Right hindlimb (tissue), 1 donor: Measurements from ENCODE around the gene MAP3K20.
"Not testable (repeated sequence)": the region's sequence is repeated elsewhere in the genome, so short reads cannot be mapped to it uniquely, and the experiment has no call there.

Source experiments
- DNase-seq: peaks from one replicate; pipeline ENCODE4 v3.0.0-alpha.2; 2018

MAP3K20 gene

DNA sequence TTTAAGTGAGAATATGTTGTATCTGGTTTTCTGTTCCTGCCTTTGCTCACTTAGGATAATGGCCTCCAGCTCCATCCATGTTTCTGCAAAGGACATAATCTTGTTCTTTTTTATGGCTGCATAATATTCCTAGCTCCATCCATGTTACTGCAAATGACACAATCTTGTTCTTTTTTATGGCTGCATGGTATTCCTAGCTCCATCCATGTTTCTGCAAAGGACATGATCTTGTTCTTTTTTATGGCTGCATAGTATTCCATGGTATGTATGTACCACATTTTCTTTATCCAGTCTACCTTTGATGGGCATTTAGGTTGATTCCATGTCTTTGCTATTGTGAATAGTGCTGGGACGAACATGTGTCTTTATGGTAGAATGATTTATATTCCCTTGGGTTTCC is 87.7 kb downstream of the MAP3K20 start:
- not testable (repeated sequence) for DNase-seq

DNA sequence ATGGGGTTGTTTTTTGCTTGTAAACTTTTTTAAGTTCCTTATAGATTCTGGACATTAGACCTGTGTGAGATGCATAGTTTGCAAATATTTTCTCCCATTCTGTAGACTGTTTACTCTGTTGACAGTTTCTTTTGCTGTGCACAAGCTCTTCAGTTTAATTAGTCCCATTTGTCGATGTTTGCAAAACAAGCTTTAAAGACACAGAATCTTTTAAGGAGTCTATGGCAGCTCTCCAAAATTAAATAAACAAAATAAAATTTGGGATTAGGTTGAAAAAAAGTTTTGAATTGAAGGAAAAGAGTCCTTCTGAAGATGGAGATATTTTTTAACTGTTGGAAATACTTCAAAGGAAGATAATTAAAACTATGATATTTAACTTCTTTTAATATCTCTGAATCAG is 88.8 kb downstream of the MAP3K20 start:
- DNase-seq = no peak

DNA sequence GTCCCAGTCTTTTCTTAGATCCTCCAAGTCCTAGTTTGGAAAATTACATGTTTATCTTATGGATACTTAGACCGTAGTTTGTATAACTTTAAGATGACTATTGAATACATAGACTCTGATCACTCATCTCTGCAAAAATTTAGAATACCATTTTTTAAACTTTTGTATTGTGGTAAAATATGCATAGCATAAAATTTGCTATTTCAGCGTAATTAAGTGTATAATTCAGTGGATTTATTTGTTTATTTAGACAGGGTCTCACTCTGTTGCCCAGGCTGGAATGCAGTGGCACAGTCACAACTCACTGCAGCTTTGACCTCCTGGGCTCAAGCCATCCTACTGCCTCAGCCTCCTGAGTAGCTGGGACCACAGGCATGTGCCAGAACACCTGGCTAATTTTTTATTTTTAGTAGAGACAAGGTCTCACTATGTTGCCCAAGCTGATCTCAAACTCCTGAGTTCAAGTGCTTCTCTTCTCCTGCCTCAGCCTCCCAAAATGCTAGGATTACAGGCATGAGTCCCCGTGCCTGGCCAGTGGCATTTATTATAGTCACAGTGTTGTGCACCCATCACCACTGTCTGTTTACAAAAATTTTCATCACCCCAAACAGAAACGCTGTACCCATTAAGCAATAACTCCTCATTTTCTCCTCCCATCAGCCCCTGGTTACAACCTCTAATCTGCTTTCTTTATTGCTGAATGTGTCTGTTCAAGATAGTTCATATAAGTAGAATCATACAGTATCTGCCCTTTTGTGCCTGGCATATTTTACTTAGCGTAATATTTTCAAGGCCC is 90.0 kb downstream of the MAP3K20 start:
- no peak for DNase-seq

GRCh38 chr2:173171321-173171720 is 95.7 kb downstream of the MAP3K20 start:
- no peak for DNase-seq

GRCh38 chr2:173171924-173172643 is 96.4 kb downstream of the MAP3K20 start:
- DNase-seq = no peak

- DNase-seq = not testable (repeated sequence)
Measured at GRCh38 chr2:173174339-173174738, 98.7 kb downstream of the MAP3K20 start.

GRCh38 chr2:173175222-173175621 is 99.6 kb downstream of the MAP3K20 start:
- no peak for DNase-seq

DNA sequence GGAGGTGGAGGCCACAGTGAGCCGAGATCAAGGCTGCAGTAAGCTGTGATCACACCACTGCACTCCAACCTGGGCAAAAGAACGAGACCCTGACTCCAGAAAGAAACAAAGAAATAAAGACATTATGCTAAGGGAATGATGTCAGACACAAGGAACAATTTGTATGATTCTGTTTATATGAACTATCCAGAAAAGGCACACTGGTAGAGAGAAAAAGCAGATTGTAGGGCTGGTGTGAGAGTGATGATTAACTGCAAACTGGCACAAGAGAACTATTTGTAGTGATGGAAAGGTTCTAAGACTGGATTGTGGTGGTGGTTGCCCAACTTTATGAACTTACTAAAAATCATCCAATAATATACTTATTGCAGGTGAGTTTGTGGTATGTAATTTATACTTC is 106.3 kb downstream of the MAP3K20 start:
- no peak for DNase-seq

DNA sequence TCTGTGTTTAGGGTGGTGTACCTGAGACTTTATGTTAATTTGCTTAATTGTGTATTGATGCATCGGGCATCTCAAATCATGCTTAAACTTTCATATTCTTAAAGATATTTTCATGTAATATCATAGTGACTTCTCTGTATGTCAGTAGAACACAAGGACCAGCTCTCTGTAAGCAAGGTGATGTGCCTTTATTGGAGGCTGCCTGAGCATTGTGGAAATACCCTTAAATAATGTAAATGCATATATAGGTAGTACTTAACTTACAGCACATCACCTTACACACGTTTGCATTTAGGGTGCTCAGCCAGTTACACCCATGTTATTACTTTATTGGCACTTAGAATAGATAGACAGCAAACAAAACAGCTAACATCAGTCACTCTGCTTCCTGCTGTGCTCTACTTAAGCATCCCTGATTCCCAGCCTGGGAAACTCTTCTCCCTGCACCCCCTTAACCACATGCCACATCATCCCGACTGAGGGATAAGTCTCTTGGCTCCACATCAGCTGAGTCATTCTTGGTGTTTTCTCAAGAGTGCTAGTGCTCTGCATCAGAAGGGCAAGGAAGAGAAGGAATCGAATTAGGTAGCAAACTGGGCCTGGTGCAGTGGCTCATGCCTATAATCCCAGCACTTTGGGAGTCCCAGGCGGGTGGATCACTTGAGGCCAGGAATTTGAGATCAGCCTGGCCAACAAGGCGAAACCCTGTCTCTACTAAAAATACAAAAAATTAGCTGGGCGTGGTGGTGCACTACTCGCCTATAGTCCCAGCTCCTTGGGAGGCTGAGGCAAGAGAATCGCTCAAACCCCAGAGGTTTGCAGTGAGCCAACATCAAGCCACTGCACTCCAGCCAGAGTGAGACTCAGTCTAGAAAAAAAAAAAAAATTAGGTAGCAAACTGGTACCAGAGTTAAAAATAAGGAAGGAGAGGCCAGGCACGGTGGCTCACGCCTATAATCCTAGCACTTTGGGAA is 108.7 kb downstream of the MAP3K20 start:
- peak; percentile 24 for DNase-seq

DNA sequence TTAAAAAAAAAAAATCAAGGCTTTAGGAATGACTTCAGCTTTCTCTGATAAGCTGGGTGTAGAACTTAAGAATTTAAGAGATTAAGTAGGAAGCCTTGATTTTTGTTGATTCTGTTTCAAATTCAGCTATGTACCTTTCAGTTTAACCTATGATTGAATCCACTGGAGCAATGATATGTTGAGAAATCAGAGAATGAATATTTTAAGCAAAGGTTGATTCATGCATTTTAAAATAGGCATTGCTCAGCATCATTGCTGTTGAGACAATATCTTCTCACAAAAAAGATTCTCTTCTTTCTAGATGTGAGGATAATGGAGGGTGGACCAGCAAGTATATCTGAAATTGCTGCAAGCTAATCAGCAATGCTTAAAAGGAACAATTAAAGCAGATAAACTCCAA is 109.8 kb downstream of the MAP3K20 start:
- DNase-seq = no peak

DNA sequence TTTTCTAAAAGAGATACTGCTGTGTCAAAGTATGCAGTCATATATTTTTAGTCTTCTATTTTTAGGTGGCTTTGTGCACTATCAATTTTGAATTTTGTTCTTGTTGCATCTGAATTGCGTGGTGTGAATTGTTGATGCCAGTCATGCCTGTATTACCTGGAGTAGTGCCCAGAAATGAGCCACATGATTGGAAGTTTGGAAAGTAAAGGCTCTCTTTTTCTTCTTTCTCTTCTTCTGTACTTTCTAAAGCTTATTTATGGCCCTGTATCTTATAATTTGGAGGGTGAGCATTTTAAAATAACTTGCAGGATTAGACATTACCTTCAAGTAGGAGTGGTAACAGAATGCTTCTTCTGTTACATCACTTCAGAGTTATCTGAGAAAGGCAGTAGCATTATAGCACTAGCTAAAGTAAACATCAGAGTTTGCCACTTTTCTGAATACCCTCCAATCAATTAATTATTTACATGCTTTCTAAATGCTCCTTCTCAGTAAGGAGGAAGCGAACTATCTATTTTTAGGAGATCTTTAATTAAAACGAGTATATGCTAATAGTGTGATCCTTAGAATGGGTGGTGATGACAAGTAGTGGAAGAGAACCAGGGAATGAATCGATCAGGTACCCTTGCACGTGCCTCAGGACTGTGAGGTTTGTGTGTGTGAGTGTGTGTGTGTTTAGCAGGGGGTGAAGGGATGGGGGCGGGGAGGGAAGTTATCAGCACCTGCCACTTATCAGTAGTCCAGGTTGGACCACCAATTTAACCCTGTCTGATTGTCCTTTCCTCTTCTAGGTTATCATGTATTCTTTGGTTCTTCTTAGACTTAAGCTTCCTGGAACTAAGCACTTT is 112.5 kb downstream of the MAP3K20 start:
- no peak for DNase-seq

DNA sequence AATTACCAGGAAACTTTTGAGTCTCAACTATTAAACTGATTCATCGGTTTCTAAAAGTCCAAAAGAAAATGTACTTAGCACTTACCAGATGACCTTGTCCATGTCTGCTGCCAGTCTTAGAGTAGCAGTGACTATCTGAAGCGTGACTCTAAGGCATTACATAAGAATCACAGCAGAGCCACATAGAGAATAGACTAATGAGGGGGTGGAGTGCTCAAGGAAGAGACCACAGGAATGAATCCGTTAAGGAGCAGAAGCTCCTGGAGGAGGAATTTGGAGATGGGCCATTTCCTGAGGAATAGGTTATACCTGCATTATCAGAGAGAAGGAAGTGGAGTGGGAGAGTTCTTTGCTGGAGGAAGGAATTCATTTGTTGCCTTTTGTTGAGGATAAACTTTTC is 116.0 kb downstream of the MAP3K20 start:
- DNase-seq = no peak

DNA sequence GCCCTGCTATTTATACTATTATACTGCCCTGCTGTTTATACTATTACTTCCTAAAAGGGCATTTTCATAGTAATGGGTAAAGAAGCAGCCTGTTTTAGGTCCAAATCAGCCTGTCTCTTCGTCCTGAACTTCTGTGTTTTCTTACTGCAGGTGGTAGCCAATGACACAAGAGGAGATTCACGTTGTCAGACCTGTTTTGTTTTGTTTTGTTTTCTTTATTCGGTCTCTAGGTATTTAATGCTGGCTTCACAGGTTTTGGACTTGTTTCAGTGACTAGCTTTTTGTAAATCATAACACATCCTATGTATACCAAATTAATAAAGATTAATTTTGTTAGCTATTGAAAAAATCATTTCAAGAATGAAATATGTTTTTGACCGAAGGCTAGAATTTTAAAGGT is 116.4 kb downstream of the MAP3K20 start:
- no peak for DNase-seq

DNA sequence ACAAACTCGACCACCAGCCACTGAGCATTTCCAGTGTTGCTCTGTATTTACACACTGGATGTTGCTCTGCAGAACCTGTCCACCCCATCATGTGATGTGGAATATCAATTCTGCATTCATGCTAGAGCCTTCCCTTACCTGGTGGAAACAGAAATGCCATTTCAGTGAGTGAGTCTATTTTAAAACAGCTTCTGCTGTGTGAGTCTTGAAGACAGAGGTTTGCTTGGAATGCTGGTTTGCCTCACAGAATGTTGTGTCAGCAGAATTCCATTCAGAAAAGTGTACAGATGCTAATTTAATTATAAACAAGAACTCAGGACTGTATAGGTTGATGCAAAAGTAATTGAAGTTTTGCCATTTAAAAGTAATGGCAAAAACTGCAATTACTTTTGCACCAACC is 118.3 kb downstream of the MAP3K20 start:
- no peak for DNase-seq

DNA sequence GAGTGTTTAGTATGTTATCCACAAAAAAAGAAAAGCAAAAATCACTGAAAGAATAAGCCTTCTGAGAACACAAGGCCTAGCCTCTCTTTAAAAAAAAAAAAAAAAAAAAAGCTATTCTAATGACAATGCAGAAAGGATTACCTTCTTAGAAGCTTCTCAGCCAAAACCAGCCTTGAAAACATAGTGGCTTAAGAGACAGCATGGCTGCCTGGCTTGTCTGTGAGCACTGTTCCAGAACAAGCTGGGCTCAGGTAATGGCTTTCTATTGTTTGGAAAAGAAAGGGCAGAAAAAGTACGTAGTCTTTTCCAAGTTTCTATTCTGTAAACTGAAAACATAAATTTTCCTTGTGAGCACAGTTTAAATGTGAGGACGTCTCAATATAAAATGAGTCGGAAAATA is 119.5 kb downstream of the MAP3K20 start:
- DNase-seq = no peak

DNA sequence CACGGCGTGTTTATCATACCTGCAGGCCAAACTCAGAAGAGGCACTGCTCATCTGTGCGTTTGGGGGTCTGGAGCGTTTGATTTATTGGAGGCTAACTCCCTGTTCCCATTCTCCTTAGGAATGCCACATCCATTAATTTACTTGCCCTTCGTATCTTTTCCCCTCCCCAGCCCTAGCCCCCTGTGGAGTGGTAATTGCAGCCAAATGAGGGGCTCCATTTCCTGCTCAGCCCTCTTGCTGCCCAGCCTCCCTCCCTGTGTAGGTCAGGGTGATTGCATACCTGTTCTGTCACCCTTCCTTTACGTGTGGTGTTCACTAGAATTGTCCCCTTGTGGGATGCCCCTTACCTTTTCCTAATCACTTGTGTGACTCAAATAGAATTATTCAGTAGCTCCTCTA is 120.4 kb downstream of the MAP3K20 start:
- DNase-seq = no peak

GRCh38 chr2:173196638-173197037 is 121.0 kb downstream of the MAP3K20 start:
- no peak for DNase-seq

- DNase-seq = no peak
Measured at GRCh38 chr2:173198327-173198726, 122.7 kb downstream of the MAP3K20 start.

DNA sequence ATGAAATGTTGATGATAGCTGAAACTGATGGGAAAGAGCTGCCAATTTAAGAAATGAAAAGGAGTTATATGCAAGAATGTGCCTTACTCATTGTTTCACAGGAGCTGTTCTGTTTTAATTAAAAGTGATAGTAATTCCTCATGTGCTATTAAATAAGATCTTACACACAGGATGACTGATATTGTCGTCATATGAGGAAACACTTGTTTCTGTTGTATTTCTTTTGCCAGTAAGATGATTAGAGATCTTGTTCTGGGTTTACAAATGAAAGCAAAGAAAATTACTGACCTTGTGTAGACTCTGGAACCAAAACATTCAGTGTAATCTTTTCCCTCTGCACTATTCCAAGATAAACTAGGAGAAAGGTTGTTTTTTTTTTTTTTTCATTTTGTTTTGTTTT is 123.6 kb downstream of the MAP3K20 start:
- DNase-seq = no peak

- DNase-seq = no peak
Measured at GRCh38 chr2:173202570-173202969, 126.9 kb downstream of the MAP3K20 start.

DNA sequence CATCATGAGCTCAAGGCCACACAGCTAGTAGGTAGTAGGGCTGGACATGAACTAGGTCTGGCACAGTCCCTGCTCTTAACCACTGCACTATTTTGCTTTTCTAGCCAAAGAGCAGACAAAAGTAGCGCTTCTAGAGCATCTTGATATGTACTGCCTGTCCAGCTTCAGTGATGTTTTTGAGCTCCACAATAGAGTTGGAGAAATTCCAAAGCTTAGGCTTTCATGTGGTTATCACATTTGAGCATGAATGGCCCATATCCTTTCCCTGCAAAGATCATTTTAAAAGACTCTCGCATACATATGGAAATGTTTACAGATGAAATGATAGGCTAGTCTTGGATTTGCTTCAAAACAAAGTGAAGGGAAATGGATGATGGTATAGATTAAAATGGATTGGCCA is 128.7 kb downstream of the MAP3K20 start:
- DNase-seq = no peak

DNA sequence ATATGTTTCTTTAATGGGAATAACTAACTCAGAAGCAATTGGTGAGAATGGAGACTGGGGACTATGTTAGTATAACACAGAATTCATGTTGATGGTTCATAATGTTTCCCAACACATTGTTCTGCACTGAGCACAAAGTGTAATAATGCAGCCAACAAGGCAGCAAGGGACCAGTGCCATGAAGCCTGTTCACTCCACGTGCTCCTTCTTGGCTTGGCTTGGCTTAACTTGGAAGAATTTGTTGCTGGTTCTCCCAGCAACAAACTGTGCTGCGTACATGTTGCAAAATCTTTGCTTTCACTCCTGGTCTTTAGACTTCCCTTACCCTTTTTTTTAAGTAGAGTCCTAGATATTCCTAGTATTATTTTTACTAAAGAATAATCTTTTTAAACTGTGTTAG is 129.7 kb downstream of the MAP3K20 start:
- DNase-seq = peak; percentile 69
